Endothelial cell of umbilical vein (primary cell): ENCODE results near the gene FANCC. TPM values are rescaled to one million over a fixed set of nuclear protein-coding genes. Genes with fewer than 3 reads are reported as not detected.

Source experiments
- BruUV-seq: library from RNA; stranded (reverse); fragments of 400-500 nt; replicated peaks from 2 replicates; lab custom pipeline; 2021; lab: Mats Ljungman, UMichigan
- CTCF ChIA-PET: fragments of 300-600, 350-600 bp; sonication (Branson Sonifier 250); formaldehyde crosslinking; loops from one replicate; lab custom pipeline; 2021; ENCODE audit warnings: antibody characterized with exemption, inconsistent platforms; lab: Charles Lee
- POLR2A ChIA-PET: fragments of 300-600, 350-600 bp; sonication (Branson Sonifier 250); formaldehyde crosslinking; loops from one replicate; lab custom pipeline; 2021; ENCODE audit warnings: antibody characterized with exemption, inconsistent platforms; lab: Charles Lee
- DNase-seq: peaks from one replicate; pipeline ENCODE4 v3.0.0-alpha.2; 2011; ENCODE audit warnings: low read depth, low spot score
- FAIRE-seq: peaks from 2 replicates; lab custom pipeline; 2011; peaks lifted over from hg19 to GRCh38; lab: Jason Lieb, UNC
- H2AFZ ChIP-seq: 2 replicates; pipeline ENCODE4 v1.6.0; 2012; ENCODE audit warnings: low read depth, low read length, control low read depth, inconsistent platforms
- H3K27ac ChIP-seq: 2 replicates; pipeline ENCODE4 v1.5.1; 2011; ENCODE audit warnings: low read depth, mild to moderate bottlenecking, control low read depth, low read length, moderate library complexity; ENCODE audit not compliant: insufficient read depth
- H3K27me3 ChIP-seq, 2 experiments: 2 replicates each; pipeline versions ENCODE4 v1.6.0 to v1.6.1; 2011; ENCODE audit warnings: low read length in 2 of 2, mixed read lengths in 1 of 2; ENCODE audit not compliant: control insufficient read depth in 2 of 2, insufficient read depth in 2 of 2
- H3K36me3 ChIP-seq, 2 experiments: 2 replicates in 1 of 2; 3 replicates in 1 of 2; pipeline ENCODE4 v1.5.1; 2011; ENCODE audit warnings: low read length in 2 of 2, mild to moderate bottlenecking in 1 of 2, moderate library complexity in 1 of 2; ENCODE audit not compliant: control insufficient read depth in 2 of 2, insufficient read depth in 2 of 2; ENCODE audit errors: extremely low read depth in 1 of 2
- H3K4me1 ChIP-seq: 3 replicates; pipeline ENCODE4 v1.5.1; 2011; ENCODE audit warnings: mild to moderate bottlenecking, low read length; ENCODE audit not compliant: control insufficient read depth, insufficient read depth; ENCODE audit errors: extremely low read depth
- H3K4me2 ChIP-seq: 2 replicates; pipeline ENCODE4 v1.6.1; 2011; ENCODE audit warnings: low read length, control low read depth, mixed read lengths; ENCODE audit not compliant: insufficient read depth
- H3K4me3 ChIP-seq, 3 experiments: fragments of 200-600 bp in 1 of 3; sonication (generic), shearing (Covaris generic) in 1 of 3; replicated peaks in 1 of 3; 2 replicates each; pipeline ENCODE4 v1.5.1; 2011 to 2016; ENCODE audit warnings: control low read depth in 3 of 3, low read length in 3 of 3, mild to moderate bottlenecking in 2 of 3, inconsistent platforms in 1 of 3, low read depth in 1 of 3, moderate library complexity in 1 of 3; ENCODE audit not compliant: insufficient read depth in 1 of 3
- H3K79me2 ChIP-seq: 2 replicates; pipeline ENCODE4 v1.6.0; 2012; ENCODE audit warnings: low read length, inconsistent platforms; ENCODE audit not compliant: control insufficient read depth, insufficient read depth
- H3K9ac ChIP-seq: replicated peaks from 2 replicates; pipeline ENCODE3; 2011; ENCODE audit warnings: low read length, control low read depth; ENCODE audit not compliant: insufficient read depth; ENCODE audit errors: extremely low read depth
- H3K9me1 ChIP-seq: replicated peaks from 3 replicates; pipeline ENCODE4 v1.6.0; 2011; ENCODE audit warnings: mild to moderate bottlenecking, low read length; ENCODE audit not compliant: control insufficient read depth, insufficient read depth; ENCODE audit errors: extremely low read depth
- H3K9me3 ChIP-seq: replicated peaks from 2 replicates; pipeline ENCODE4 v1.5.1; 2012; ENCODE audit warnings: low read length, inconsistent platforms; ENCODE audit not compliant: control insufficient read depth, insufficient read depth
- H4K20me1 ChIP-seq: replicated peaks from 2 replicates; pipeline ENCODE3; 2011; ENCODE audit warnings: mild to moderate bottlenecking, low read length; ENCODE audit not compliant: control insufficient read depth, insufficient read depth; ENCODE audit errors: extremely low read depth
- EZH2 ChIP-seq: IDR thresholded peaks from 2 replicates; pipeline ENCODE4 v1.6.1; 2012; ENCODE audit warnings: borderline replicate concordance, low read depth, mild to moderate bottlenecking, moderate library complexity, low read length, inconsistent platforms; ENCODE audit not compliant: severe bottlenecking
- FOS ChIP-seq: IDR thresholded peaks from 2 replicates; pipeline ENCODE4 v1.6.1; 2011; ENCODE audit warnings: mild to moderate bottlenecking, low read length, moderate library complexity, borderline replicate concordance; ENCODE audit not compliant: insufficient read depth
- GATA2 ChIP-seq: IDR thresholded peaks from 2 replicates; pipeline ENCODE4 v1.7.0; 2011; ENCODE audit warnings: low read depth, mild to moderate bottlenecking, moderate library complexity, mixed read lengths, low read length; ENCODE audit not compliant: insufficient read length, insufficient read depth
- JUN ChIP-seq: IDR thresholded peaks from 2 replicates; pipeline ENCODE4 v1.6.1; 2011; ENCODE audit warnings: borderline replicate concordance, low read depth; ENCODE audit not compliant: insufficient read length, insufficient read depth
- MYC ChIP-seq: IDR thresholded peaks from one replicate; pipeline ENCODE4 v1.6.1; 2011; ENCODE audit warnings: mild to moderate bottlenecking, low read depth, low read length
- POLR2A ChIP-seq: IDR thresholded peaks from 2 replicates; pipeline ENCODE4 v1.6.1; 2012; ENCODE audit warnings: low read depth, mild to moderate bottlenecking, control low read depth, low read length
- POLR2AphosphoS5 ChIP-seq: IDR thresholded peaks from 2 replicates; pipeline ENCODE4 v1.6.1; 2012; ENCODE audit warnings: low read depth, mild to moderate bottlenecking, control low read depth, low read length, moderate library complexity; ENCODE audit not compliant: insufficient read depth
- dilution Hi-C: fragments of 300-500 bp; cut with MboI; formaldehyde crosslinking; loops from one replicate; pipeline ENCODE4 v1.15.0; 2019; ENCODE audit warnings: low sequenced_read_pairs; ENCODE audit not compliant: extremely low pct_ligation_motif_present
- intact Hi-C: fragments of 100-400 bp; cut with micrococcal nuclease; formaldehyde crosslinking; loops from one replicate; pipeline ENCODE4 v1.10.0; 2022
- polyA plus RNA-seq, 4 experiments: library from polyadenylated mRNA; depleted of rRNA in 3 of 4; stranded (reverse) in 3 of 4; unstranded in 1 of 4; fragments of >200 nt; gene quantifications; 2 replicates each; pipeline versions ENCODE4 v1.2.1 to v1.2.3, GENCODE V29; 2011 to 2012; ENCODE audit warnings: missing spikeins in 1 of 4
- total RNA-seq: library from RNA; stranded (reverse); gene quantifications from 2 replicates; pipeline ENCODE4 v1.2.3, GENCODE V29; 2021
- TF ChIP-seq, protein P1 (sequence below): IDR thresholded peaks from 2 replicates; pipeline ENCODE4 v1.6.1; 2011; ENCODE audit not compliant: insufficient read depth, insufficient read length
- TF ChIP-seq, protein P2 (sequence below), 2 donors: IDR thresholded peaks; 1 replicate in 1 of 2; 2 replicates in 1 of 2; pipeline ENCODE4 v1.5.1; 2011; ENCODE audit warnings: low read length in 2 of 2, mild to moderate bottlenecking in 2 of 2, moderate library complexity in 2 of 2, control low read depth in 1 of 2, inconsistent platforms in 1 of 2, low read depth in 1 of 2; ENCODE audit not compliant: insufficient read depth in 1 of 2; ENCODE audit errors: extremely low read depth in 1 of 2

FANCC gene
- total and polyA plus RNA-seq, 2 donors (not counting 3 experiments of a cell fraction or from before 2014, with no cell fraction given): 5.7 to 13.1 TPM

DNA sequence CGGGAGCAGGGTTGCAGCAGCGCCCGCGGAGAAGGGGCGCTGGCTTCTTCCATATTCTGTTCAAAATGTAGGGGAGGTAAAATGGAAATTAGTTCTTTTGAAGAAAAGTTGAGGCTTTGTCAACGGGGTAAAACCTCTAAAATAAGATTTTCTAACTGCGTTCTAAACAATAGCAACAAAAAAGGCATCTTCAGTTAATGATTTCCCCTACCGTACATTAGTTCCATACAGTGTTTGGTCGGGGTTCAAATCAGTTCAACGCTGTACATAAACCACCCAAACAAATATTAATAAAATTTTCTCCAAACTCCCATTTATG is 343 bp upstream of the FANCC start:
- Histone ChIP-seq H3K9ac (peak overlapping the region; percentile 97), H3K27me3 (peaks cover 0 to 7% of the 10 kb centered on the region in 2 experiments), H3K4me1 (peaks cover 14% of the 10 kb centered on the region), H2AFZ (peak overlapping the region; percentile 95), H3K79me2 (peaks cover 2% of the 10 kb centered on the region), H3K4me3 (peak overlapping the region; percentile 76 to 96 (median 88)), H3K9me3 (no peaks in the 10 kb centered on the region), H4K20me1 (no peaks in the 10 kb centered on the region), H3K4me2 (peak overlapping the region; percentile 97), H3K36me3 (no peaks in the 10 kb centered on the region), H3K27ac (peak overlapping the region; percentile 98), H3K9me1 (no peaks in the 10 kb centered on the region)
- no peak for TF ChIP-seq EZH2
- TF ChIP-seq POLR2AphosphoS5: no peak
- TF ChIP-seq POLR2A: no peak
- no peak for TF ChIP-seq JUN
- TF ChIP-seq, protein P1, sequence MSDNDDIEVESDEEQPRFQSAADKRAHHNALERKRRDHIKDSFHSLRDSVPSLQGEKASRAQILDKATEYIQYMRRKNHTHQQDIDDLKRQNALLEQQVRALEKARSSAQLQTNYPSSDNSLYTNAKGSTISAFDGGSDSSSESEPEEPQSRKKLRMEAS: no peak
- TF ChIP-seq, protein P2, sequence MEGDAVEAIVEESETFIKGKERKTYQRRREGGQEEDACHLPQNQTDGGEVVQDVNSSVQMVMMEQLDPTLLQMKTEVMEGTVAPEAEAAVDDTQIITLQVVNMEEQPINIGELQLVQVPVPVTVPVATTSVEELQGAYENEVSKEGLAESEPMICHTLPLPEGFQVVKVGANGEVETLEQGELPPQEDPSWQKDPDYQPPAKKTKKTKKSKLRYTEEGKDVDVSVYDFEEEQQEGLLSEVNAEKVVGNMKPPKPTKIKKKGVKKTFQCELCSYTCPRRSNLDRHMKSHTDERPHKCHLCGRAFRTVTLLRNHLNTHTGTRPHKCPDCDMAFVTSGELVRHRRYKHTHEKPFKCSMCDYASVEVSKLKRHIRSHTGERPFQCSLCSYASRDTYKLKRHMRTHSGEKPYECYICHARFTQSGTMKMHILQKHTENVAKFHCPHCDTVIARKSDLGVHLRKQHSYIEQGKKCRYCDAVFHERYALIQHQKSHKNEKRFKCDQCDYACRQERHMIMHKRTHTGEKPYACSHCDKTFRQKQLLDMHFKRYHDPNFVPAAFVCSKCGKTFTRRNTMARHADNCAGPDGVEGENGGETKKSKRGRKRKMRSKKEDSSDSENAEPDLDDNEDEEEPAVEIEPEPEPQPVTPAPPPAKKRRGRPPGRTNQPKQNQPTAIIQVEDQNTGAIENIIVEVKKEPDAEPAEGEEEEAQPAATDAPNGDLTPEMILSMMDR (IDR thresholded peaks at IDR 0.05; ENCODE audit: extremely low read depth in 1 of 2, insufficient read depth in 1 of 2, low read depth in 1 of 2, low read length in 2 of 2): no peak
- no peak for TF ChIP-seq GATA2
- TF ChIP-seq FOS: no peak
- no peak for TF ChIP-seq MYC
- intact Hi-C loops (loop anchor here (1.0 to 10.0 kb wide), 10 partner anchors 129 to 900 kb away; partner anchors contain the start of gene ERCC6L2), dilution Hi-C loops (no loop called here)
- ChIA-PET POLR2A (no interaction called here), CTCF (no interaction called here)
- no peak for DNase-seq
- BruUV-seq: TSS peak; percentile 91
- FAIRE-seq: no peak
